GM12892 (cell line): ENCODE measurements around the gene CD19.

ENCODE experiments used
- POLR2A ChIP-seq: IDR thresholded peaks from 2 replicates; pipeline ENCODE4 v1.6.1; 2011; ENCODE audit warnings: low read depth, low read length, control low read depth
- POLR2AphosphoS5 ChIP-seq: IDR thresholded peaks from 2 replicates; pipeline ENCODE4 v1.6.1; 2011; ENCODE audit warnings: low read depth, low read length, control low read depth
- TAF1 ChIP-seq: IDR thresholded peaks from 2 replicates; pipeline ENCODE4 v1.6.1; 2011; ENCODE audit warnings: low read depth, mild to moderate bottlenecking, control low read depth, low read length, borderline replicate concordance

- TF ChIP-seq POLR2A (no peak), POLR2AphosphoS5 (no peak), TAF1 (no peak)
Observed at GRCh38 chr16:28930652-28931051, 1.1 kb upstream of the CD19 start.
